GM12891 (cell line): ENCODE data around the gene ZNF19.
A peak's percentile ranks its signal among the peaks of the same experiment; 100 is the strongest.

ENCODE experiments used
- DNase-seq: peaks from one replicate; pipeline ENCODE4 v3.0.0; 2011; ENCODE audit warnings: low spot score; ENCODE audit not compliant: insufficient read length
- FAIRE-seq: peaks from 2 replicates; lab custom pipeline; 2011; peaks lifted over from hg19 to GRCh38; lab: Jason Lieb, UNC
- PAX5 ChIP-seq: IDR thresholded peaks from 2 replicates; pipeline ENCODE4 v1.6.1; 2011; ENCODE audit warnings: low read length, moderate library complexity, mild to moderate bottlenecking; ENCODE audit not compliant: insufficient read depth, severe bottlenecking
- POLR2A ChIP-seq: IDR thresholded peaks from 2 replicates; pipeline ENCODE4 v1.6.1; 2011; ENCODE audit warnings: low read depth, low read length, control low read depth
- POLR2AphosphoS5 ChIP-seq: IDR thresholded peaks from 2 replicates; pipeline ENCODE4 v1.6.1; 2011; ENCODE audit warnings: low read depth, low read length, control low read depth
- POU2F2 ChIP-seq: IDR thresholded peaks from 2 replicates; pipeline ENCODE4 v1.6.1; 2011; ENCODE audit warnings: low read depth, mild to moderate bottlenecking, control low read depth, low read length, moderate library complexity
- SPI1 ChIP-seq: IDR thresholded peaks from 2 replicates; pipeline ENCODE4 v1.6.1; 2011; ENCODE audit warnings: low read depth, low read length, control low read depth
- TAF1 ChIP-seq: IDR thresholded peaks from 2 replicates; pipeline ENCODE4 v1.6.1; 2011; ENCODE audit warnings: low read depth, low read length, control low read depth

The ZNF19 gene

DNA sequence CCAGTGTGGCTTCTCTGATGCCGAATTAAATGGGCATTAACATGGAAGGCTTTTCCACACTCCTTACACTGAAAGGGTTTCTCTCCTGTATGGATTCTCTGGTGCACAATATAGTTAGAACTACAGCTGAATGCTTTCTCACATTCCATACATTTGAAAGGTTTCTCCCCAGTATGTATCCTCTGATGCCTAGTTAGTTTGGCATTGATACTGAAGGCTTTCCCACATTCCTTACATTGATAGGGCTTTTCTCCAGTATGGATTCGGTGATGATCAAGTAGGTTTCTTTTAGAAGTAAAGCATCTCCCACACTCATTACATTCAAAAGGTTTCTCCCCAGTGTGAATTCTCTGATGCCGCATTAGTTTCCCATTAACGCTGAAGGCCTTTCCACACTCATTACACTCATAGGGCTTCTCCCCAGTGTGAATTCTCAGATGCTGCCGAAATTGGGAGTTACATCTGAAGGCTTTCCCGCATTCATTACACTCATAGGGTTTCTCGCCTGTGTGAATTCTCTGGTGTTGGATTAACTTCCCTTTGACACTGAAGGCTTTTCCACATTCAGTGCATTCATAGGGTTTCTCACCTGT lies 40.8 kb downstream of the ZNF19 start:
- TF ChIP-seq PAX5 (no peak), TAF1 (no peak)
- DNase-seq = no peak
- FAIRE-seq = no peak

- FAIRE-seq (no peak), DNase-seq (no peak)
- TF ChIP-seq TAF1 = no peak
- TF ChIP-seq POLR2AphosphoS5 = no peak
- TF ChIP-seq PAX5 = no peak
- no peak for TF ChIP-seq SPI1
- TF ChIP-seq POU2F2 = no peak
- TF ChIP-seq POLR2A = no peak
Observed at GRCh38 chr16:71443714-71444113, 45.4 kb downstream of the ZNF19 start.

DNA sequence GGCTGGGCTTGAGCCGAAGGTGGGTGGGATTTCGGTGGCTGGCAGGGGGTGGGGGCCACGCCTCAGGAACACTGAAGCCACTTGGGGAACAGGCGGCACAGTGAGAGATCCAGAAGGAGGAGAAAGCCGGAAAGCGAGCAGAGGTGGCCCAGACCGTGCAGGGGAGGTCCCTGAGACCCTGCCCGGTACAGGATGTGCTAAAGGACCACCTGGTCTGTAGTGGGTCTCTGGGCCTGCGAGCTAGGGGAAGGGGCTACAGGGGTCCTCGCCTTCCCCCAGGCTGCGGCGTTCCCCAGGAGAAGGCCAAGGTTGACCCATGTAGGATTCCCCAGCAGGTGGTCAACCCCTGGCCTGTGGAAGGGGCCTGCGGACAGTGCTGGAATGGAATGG lies 47.1 kb downstream of the ZNF19 start, which contains the start of gene TLE7:
Gene TLE7 (minus strand): TSS at position 4 of the 390 bp plus-strand sequence. CDS start 8,730 bp downstream, outside the sequence.
- FAIRE-seq = no peak
- DNase-seq = no peak
- TF ChIP-seq PAX5 = no peak
- no peak for TF ChIP-seq POLR2A
- no peak for TF ChIP-seq TAF1
- no peak for TF ChIP-seq POU2F2
- TF ChIP-seq POLR2AphosphoS5 = no peak

DNA sequence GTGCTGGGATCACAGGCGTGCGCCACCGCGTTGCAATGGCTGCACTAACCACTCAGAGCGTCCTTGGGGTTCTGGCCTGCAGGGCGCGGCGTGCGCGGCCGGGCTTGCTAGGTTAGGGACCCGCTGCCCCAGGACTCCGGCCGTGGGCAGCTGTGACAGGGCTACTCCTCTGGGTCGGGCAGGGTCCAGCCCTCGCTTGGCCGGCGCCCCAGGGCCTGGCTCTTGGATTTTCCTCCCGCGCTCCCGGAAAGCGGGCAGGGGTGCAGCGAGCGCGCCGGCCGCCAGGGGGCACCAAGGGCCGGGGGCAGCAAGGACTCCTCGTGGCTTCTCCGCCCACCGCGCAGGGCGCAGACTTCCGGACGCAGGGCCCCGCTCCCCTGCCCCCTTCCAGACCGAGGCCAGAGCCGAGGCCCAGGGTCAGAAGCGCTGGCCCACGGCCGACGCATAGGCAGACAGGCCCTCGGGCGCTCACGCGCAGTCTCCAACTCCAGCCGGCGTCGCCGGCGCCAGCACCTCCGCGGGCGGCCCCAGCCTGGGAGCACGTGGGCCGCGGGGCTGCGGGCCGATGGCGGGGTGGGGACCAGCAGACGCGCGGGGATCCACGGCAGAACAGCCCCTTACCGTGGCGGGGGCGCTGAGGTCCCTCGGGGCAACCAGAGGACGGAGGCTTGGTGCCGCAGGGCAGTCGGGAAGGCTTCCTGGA lies 47.6 kb downstream of the ZNF19 start:
- FAIRE-seq (no peak), DNase-seq (no peak)
- TF ChIP-seq PAX5 = no peak
- TF ChIP-seq POLR2AphosphoS5 = no peak
- no peak for TF ChIP-seq POLR2A
- no peak for TF ChIP-seq TAF1

- TF ChIP-seq POLR2AphosphoS5 = no peak
- no peak for TF ChIP-seq TAF1
- TF ChIP-seq POLR2A = no peak
- TF ChIP-seq POU2F2 = no peak
- no peak for TF ChIP-seq PAX5
- TF ChIP-seq SPI1 = no peak
- DNase-seq (peak; percentile 39), FAIRE-seq (no peak)
Observed at GRCh38 chr16:71440669-71441347, 48.3 kb downstream of the ZNF19 start.

DNA sequence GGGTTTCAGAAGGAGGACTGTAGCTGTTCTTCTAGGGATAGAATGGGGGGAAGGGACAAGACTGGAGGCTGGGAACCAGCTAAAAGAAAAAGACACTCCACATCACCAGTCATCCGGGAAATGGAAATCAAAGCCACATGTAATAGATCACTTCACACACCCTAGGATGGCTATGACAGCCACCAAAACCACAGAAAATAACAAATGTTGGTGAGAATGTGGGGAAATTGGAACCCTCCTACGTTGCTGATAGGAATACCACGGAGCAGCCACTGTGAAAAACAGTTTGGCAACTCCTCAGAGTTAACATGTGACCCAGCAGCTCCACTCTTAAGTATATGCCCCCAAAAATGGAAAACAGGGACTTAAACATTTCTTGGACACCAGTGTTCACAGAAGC lies 49.6 kb downstream of the ZNF19 start:
- TF ChIP-seq TAF1 = no peak
- no peak for TF ChIP-seq SPI1
- no peak for TF ChIP-seq POLR2A
- no peak for TF ChIP-seq POLR2AphosphoS5
- TF ChIP-seq POU2F2 = no peak
- TF ChIP-seq PAX5 = no peak
- DNase-seq = no peak
- no peak for FAIRE-seq

- DNase-seq = no peak
- no peak for FAIRE-seq
- no peak for TF ChIP-seq SPI1
- TF ChIP-seq POLR2AphosphoS5 = no peak
- TF ChIP-seq POLR2A = no peak
- TF ChIP-seq TAF1 = no peak
- TF ChIP-seq PAX5 = no peak
- no peak for TF ChIP-seq POU2F2
Observed at GRCh38 chr16:71436473-71436872, 52.7 kb downstream of the ZNF19 start.

- FAIRE-seq = no peak
Observed at GRCh38 chr16:71432906-71433305, 56.2 kb downstream of the ZNF19 start.

DNA sequence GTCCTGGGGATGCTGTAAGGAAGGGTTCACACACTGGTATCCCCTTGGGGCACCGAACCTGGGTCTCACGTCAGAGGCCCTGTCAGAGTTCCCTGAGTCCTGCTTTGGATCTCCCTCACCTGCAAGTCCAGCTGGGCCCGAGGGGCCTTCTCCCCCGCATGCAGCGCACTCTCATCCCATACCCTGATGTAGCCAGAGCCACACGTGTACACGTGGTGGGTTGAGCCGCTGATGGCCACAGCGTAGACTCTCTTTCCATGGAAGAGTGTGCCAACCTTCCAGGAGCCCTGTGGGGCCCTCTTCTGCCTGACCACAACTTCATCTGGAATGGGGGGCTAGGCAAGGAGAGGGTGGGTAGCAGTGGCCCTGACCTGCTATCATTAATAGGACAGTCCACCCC lies 57.1 kb downstream of the ZNF19 start:
- DNase-seq (no peak), FAIRE-seq (no peak)
- TF ChIP-seq SPI1 = no peak
- no peak for TF ChIP-seq POLR2AphosphoS5
- TF ChIP-seq POU2F2 = no peak
- no peak for TF ChIP-seq TAF1
- no peak for TF ChIP-seq POLR2A
- no peak for TF ChIP-seq PAX5

More at GRCh38 chr16:71432906-71433305, 56.2 kb downstream of the ZNF19 start:
- DNase-seq = no peak
- TF ChIP-seq PAX5 = no peak
- no peak for TF ChIP-seq TAF1
- no peak for TF ChIP-seq SPI1

- FAIRE-seq = no peak
- no peak for DNase-seq
Observed at GRCh38 chr16:71431176-71431575, 57.9 kb downstream of the ZNF19 start.

More at GRCh38 chr16:71431176-71431575, 57.9 kb downstream of the ZNF19 start:
- no peak for TF ChIP-seq POLR2A
- no peak for TF ChIP-seq POU2F2
- no peak for TF ChIP-seq PAX5
- TF ChIP-seq TAF1 = no peak
